HG03039 (cell line): ENCODE results near the gene ASTN2.

Source experiments
- ATAC-seq: cut with Tn5 transposase; IDR thresholded peaks from one replicate; pipeline ENCODE4 v1.9.1; 2021; ENCODE audit warnings: mild to moderate bottlenecking, moderate library complexity; ENCODE audit not compliant: unreplicated experiment

The ASTN2 gene

DNA sequence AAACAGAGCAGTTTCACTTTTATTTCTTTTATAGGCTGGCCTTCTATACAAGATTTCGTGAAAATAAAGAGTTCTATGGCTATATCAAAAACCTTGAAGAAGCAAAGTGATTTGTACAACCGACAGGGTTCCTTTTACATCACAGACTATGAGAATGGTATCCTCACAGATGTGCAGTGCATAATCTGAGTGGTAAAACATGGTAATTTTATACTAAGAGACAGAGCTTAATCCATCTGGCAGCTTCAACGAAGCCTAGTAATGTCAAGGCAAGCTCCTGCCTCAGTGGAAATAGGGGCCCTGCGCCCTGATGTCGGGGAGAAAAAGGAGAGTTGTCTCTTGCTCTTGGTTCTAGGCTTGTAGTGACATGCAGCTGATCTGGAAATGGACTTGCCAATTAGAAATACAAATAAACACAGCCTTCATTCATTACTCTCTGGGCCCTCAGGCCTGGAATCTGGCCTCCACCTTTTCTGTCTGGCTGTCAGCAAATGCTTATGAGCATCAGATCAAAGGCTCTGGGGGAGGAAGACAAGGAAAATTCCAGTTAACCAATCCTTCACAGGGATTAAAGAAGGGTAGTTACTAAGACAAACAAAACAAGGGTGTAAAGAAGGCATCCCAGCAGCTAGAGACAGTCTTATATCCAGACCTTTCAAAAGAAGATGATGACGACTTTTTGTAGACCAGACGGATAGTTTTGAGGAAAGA, 761.4 kb downstream of the ASTN2 start:
- ATAC-seq: no peak

DNA sequence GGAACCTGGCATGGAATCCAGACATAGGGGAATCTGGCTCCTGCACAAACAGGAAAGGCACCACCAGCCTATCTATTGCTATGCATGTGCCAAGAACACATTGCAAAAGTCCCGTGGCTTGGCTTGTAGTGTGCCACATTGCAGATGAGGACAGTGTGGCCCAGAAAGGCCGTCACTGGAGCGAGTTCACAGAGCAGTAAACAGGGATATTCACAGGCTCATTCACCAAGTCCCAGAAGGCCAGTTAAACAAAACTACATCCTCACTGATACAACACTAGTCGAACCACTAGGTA, 767.4 kb downstream of the ASTN2 start:
- ATAC-seq: no peak

DNA sequence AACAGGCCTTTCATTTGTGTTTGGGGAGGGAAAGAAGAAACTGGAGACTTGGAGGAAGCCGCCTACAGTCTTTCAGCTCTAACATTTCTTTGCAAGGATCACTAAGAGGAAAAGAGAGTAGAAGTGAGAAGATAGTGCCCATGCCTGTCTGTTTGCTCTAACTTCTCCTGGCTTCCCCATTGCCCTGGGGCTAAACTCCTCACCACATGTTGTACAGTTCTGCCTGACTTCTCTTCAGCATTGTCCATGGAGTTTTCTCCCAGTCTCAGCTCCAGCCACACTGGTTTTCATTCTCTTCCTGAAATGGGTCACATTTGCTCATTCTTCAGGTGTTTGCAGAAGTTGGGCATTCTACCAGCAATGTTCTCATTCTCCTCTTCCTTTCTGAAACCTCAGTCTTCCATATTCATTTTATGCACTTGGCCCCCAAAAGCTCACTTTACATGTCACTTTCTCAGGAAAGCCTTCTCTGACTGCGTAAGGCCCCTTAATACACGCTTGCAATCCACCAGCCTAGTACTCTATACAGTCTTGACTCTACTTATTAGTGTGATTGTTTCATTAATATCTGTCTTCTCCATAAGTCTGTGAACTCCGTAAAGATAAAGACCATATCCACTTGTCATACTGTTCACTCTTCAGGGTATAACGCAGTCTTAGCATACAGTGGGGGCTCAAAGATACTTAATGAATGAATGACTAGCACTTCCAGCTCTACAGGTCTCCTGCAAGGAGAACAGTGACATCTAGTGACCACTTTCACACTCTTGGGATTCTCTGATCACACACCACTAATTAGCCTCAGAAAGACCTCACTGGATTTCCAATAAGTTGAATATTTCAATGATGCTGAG, 768.0 kb downstream of the ASTN2 start:
- ATAC-seq: no peak

DNA sequence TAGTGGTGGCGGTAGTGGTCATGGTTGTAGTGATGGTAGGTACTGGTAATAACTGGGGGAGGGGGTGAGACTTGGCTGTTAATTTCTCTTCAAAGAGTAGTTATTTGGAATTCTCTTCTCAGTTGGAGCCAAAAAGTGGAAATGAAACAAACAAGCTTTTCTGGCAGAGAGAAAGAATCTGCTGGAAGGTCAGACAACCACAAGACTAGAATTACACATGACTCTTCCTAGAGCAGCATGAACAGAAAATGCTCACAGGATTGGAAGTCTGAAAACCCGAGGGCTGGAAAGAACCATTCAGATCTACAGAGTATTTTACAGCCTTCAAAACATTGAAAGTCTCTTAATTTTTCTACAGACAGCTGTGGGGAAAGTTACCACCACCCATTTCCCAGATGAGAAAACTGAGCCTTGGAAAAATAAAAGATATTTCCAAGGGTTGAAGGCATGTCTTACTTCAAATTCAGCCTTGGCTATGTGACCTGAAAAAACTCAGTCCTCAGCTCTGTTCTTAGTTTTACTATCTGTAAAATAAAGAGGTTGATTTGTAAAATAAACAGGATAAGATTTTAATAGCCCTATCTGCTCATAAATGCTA, 770.7 kb downstream of the ASTN2 start:
- no peak for ATAC-seq

DNA sequence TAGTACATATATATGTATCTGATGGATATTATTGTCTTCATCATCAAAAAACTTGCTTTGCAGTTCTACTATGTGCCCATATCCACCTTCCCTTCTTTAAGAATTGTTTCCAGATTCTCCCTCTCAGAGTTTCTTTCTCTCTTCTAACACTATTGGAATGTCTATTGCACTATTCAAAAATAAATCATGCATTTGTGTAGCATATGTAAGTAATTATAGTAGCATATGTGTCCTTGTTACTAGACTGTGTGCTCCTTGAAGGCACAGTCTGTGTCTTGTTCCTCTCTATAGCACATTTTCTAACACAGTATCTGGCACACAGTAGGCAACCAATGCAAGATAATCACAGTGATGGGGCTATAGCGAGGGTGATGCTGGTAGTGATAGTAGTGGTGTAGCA, 771.2 kb downstream of the ASTN2 start:
- no peak for ATAC-seq

DNA sequence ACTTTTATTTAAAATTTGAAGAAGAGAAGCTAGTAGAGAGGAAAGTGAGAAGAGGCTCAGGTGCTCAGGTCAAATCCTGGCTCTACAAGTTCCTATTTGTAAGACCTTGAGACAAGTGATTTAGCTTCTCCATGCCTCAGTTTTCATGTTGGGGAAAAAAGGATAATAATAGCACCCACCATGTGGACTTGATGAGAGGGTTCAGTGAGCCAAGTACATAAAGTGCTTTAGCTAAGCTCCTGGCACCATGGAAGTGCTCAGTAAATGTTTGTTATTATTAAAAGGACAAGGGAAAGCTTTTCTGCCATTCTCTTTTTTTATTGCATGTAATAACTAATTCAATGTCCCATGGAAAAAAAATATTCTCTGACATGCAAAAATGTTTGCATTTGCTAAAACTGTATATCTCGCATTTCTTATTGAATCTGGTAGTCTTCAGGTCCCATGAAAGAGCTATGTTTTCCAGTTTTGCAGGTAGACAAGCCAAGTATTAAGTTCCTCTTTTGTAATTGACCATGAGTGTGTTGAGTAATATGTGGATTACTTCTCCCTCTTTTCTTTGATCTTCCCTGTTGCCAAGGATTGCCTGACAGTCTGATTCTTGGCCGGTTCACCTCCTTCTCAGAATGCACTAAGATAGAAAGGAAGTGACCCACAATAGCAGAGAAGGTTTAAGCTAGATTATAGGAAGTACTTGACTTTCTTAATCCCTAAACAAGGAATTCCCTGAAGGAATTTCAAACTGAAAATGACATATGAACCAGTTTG, 773.4 kb downstream of the ASTN2 start:
- ATAC-seq: no peak

DNA sequence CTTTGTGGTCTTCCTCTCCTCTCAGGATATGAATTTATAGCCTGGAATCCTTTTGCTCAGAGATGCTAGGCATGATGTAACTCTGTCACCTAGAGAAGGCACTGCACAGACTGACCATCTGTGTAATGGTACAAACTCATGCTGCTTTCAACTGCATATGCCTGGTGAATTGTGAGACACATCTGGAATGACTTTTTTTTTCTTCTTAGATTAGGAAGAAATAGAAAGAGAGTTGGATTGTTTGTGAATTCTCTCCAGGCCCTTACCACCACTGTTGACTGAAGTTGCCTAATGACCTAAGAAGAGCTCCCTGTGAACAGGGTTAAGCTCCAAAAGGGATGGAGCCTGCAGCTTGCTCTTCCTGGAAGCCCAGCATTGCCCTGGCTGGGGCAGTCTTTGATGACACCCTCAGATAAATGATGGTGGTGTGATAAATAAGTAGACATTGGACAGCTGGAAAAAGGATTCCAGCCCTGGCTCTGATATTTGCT, 775.6 kb downstream of the ASTN2 start:
- no peak for ATAC-seq

DNA sequence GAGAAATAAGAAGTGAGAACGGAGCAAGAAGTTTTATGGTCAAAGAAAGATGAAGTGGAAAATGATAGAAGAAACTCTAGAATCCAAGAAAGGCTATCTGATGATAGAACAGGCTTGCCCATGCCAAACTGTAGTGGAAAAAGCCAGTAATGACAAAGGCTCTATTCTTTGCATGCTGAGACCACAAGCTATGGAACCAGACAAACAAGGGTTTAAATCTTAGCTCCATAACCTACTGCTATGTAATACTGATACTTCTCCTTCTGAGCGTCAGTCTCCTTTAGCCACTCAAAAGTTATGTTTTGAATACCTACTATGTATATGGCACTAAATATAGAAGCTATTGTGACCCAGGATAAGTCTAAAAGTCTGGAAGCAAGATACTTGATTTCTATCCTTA, 778.9 kb downstream of the ASTN2 start:
- no peak for ATAC-seq

DNA sequence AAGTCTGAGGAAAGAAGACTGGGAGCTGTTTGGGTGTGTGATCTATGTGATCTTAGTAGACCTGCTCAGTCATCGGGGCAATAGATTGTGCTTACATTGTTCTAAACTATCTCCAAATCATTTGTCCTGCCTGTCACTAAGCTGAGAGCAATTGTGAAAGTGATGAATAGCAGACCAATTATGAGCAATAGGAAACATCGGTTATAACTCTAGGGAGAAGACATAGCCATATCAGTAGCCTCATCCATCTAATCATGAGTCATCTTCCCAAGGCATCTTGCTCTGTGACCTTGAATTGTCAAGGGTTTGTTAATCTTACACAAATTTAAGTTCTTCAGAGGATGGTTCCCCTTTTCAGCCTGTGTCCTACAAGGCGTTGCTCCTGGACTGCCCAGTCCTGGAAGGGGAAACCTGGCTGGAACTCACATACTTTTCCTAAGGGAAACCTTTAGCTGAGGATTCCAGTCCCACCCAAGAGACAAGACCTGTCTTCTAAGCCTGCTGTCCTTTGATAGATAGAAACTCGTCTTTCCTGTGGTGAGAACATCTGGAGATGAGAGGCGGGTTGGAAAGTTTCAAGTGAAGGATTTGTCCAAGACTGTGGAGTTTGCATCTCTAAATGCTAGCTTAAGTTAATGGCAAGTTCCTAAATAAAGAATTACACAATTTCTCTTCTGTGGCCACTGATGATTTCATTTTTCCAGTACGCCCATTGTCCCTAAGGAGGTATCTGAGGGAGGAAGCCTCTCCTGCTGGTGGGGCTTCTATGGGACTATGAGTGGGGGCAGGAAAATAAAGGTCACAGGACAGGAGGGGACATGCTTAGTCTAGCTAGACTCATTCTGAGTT, 781.6 kb downstream of the ASTN2 start:
- no peak for ATAC-seq

DNA sequence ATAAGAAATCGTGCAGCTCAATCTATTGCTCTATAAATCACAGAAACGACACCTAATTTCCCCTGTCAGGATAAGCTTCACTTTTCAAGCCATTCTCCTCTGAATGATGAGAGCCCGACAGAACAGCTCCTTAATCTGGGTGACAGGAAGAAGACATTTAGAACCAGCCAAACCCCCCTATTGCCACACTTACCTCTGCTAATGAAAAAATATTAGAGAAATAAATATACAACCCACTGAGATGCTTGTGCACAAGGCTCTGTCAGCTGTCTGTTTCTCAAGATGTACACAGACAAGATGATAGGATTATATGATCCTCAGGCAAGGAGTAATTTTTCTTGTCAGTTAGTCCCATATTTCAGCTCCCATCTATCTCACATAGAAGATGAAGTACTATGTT, 785.2 kb downstream of the ASTN2 start:
- no peak for ATAC-seq

DNA sequence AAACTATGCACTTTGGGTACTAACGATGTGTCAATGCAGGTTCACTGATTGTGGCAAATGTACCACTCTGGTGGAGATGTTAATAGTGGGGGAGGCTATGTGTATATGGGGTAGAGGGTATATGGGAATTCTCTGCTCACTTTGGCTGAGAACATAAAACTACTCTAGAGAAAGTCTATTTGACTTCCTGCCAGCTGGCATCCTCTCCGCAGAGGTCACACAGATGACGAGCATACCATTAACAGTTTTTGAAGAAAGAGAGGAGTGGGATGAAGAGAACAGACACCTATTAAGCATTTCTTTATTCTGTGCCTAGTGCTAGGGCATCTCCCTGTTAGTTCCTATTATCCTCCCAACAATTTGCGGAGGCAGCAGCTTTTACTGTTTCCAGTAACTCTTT, 786.1 kb downstream of the ASTN2 start:
- no peak for ATAC-seq

DNA sequence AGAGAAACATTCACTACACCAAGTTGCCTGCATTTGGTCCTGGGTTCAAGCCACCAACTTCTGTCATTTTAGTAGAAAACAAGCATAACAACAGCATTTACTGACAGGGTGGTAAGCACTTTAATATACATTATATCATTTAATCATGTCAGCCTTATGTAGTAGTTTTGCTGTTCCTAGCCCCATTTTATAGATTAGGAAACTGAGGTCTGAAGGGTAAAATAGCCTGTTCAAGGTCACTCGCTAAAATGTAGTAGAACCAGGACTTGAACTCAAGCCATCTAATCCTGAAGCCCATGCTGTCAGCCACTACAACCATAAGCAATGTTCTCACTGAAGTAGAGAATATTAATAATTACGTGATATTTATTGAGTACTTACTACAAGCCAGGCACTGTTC, 787.4 kb downstream of the ASTN2 start:
- ATAC-seq: no peak

DNA sequence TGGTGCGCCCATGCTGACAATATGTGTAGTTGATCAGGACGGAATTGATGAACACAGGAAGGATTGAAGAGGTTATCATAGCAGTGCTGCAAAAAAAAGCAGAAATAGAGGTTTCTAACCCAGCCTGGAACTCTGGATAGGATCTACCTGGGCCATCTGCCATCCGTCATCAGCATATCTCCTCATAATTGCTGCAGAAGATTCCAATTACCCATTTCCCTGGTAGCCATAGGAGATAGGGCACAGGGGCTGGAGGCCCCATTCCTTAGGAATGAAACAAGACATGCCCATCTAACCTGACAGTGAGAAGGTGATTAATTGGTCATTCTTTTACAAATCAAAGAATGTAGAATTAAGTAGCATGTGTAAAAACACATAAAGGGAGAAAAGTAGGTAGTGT, 788.1 kb downstream of the ASTN2 start:
- ATAC-seq: no peak

DNA sequence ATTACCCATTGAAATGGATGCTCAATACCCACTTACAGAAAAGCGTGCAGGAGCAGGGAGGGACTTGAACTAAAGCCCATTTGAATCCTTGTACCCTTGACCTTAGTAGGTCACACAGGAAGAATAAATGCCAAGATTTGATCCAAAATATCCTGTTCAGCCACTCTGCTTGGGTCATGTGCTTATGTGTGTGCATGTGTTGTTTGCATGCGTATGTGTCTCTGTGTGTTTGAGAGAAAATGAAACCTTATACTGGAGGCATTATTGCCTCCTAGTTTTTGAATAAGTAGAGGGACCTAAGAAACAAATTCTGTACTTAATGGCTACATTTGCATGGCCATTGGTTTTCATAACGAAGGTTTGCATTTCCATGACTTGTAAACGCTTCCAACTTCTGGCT, 791.1 kb downstream of the ASTN2 start:
- ATAC-seq: no peak

DNA sequence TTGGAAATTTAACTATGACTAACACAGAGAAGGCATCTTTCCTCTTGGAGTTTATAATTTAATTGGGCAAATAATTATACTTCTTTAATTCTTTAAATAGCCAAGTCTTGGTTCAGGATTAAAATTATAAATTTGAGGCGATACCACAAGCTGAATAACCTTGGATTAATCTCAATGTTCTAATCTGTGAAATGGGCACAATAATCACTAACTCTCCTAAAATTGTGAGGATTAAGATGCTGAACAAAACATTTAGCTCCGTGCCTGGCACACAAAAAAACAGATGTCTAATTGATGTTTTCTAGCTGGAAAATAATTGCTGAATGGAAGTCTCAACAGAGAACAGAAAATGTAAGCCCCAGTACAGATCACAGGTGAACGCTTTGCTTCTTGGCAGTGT, 797.5 kb downstream of the ASTN2 start:
- ATAC-seq: no peak

DNA sequence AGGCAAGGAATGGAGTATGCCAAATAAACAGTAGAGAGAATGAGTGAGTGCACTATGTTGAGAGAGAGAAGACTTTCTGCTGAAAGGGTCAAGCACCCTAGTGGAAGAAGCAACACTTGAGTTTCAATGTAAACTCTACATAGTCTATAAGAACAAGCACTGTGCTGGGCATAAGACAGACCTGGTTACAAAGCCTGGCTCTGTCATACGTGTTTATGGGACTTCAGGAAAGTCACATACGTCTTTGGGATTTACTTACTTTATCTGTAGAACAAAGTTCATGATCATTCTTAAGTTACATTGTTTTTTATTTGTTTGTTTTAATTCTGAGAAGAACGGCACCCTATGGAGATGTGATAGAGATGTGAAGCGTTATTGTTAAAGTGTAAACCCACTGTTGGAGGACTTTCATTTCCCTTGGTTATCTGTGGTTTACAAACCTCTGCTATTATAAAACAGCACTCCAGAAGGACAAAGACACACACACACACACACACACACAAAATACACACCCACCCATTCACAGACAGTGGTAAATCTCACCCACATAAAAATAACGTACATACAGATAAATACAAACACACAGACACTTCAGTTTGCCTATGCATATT, 798.4 kb downstream of the ASTN2 start:
- ATAC-seq: no peak

DNA sequence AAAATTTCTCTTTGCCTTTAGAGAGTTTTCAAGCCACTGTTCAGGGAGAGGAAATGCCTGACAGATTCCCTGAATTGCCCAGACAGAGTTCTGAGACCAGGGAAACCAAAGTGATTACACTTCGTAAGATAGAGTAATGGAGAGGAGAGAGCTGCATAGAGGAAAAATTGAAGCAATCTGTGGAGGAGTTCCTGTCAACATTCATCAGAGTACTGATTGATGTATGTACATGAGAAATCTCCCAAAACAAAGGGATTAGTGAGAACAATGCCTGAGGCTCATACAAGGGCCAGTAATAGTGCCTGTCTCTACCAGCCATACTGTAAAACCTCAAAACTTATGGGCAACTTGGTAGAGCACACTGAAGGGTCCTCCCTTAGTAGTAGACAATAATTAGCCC, 806.8 kb downstream of the ASTN2 start:
- no peak for ATAC-seq

DNA sequence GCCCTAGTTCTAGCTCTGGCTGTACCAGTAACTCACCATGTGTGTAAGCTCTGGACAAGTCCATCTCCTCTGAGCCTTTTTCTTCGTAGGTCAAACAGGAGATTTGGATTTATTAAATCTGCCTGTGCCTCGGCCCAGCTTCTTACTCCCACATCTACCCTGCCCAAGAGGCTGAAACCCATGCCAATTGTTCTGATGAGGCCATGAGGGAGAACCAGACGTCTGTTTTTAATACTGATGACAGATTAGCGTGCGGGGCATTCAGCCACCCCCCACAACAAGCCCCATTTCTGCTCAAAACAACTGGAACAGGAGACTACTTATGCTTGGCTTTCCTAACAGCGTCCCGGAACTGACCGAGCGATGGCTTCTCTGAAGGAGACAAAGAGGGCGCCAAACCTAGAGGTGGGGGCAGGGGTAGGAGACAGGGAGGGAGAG, 808.9 kb downstream of the ASTN2 start:
- no peak for ATAC-seq

DNA sequence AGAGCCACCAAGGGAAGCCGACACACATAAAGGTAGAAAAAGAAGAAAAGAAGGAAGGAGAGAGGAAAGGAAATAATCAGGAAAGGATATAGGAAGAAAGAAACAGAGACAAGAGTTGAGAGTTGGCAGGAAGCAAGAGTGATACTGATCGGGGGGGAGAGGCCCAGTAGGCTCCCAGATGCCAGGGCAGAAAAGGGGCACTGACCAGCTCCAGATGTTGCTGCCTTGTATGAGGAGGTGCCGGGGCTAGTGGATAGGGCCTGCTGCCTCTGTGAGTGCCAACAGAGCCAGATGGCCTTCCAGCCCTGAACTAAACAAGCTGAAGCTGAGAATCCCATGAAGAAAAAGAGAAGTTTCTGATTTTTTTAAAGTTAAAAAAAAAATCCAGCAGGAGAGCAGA, 809.8 kb downstream of the ASTN2 start:
- ATAC-seq: no peak

DNA sequence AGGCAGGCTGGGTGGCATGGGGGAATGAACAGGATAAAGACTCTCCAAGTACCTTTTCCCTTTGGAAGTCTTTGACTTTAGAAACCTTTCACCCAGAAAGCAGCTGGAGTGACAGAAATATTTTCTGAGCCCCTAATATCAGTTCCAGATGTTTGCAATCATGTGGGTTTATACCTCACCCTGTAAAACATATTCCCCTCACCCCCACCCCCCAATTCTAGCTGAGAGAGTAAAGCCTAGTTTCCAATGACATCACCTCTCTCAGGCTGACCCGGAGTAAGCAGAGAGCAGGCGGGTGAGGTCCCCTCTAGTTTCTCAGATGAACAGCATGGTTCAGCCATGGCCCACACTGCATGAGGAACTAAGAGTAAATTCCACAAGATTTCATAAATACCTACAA, 810.6 kb downstream of the ASTN2 start:
- no peak for ATAC-seq
